KOPT-K1 (cell line): Measurements from ENCODE around the gene CENPB.

Source experiments
- H3K27ac ChIP-seq: fragments of 200-600 bp; sonication (generic); 2 replicates; pipeline ENCODE4 v1.5.1; 2016; ENCODE audit warnings: antibody characterized with exemption, mild to moderate bottlenecking, low read depth, low read length; ENCODE audit not compliant: poor library complexity, severe bottlenecking
- H3K36me3 ChIP-seq: fragments of 200-600 bp; sonication (generic); 2 replicates; pipeline ENCODE4 v1.5.1; 2017; ENCODE audit warnings: antibody characterized with exemption, mild to moderate bottlenecking, low read length, moderate library complexity; ENCODE audit not compliant: insufficient read depth
- H3K9me3 ChIP-seq: fragments of 200-600 bp; sonication (generic); 2 replicates; pipeline ENCODE4 v1.5.1; 2017; ENCODE audit warnings: antibody characterized with exemption, low read length, mild to moderate bottlenecking; ENCODE audit not compliant: insufficient read depth, poor library complexity, severe bottlenecking

The CENPB gene

GRCh38 chr20:3741836-3742458, 44.6 kb downstream of the CENPB start:
- H3K27ac ChIP-seq: no peak overlapping the region
- H3K9me3 ChIP-seq: no peaks in the 10 kb centered on the region
- no peaks in the 10 kb centered on the region for H3K36me3 ChIP-seq

- H3K27ac ChIP-seq: no peak overlapping the region
- H3K9me3 ChIP-seq: no peaks in the 10 kb centered on the region
- H3K36me3 ChIP-seq: no peaks in the 10 kb centered on the region
These were observed 45.8 kb downstream of the CENPB start for GRCh38 chr20:3740615-3741301.

- Histone ChIP-seq H3K9me3 (no peaks in the 10 kb centered on the region), H3K27ac (no peak overlapping the region), H3K36me3 (no peaks in the 10 kb centered on the region)
These were observed 46.6 kb downstream of the CENPB start for GRCh38 chr20:3739926-3740451.

- Histone ChIP-seq H3K9me3 (no peaks in the 10 kb centered on the region), H3K27ac (no peak overlapping the region), H3K36me3 (no peaks in the 10 kb centered on the region)
These were observed 47.2 kb downstream of the CENPB start for GRCh38 chr20:3739054-3739925.

- Histone ChIP-seq H3K27ac (no peak overlapping the region), H3K36me3 (no peaks in the 10 kb centered on the region), H3K9me3 (no peaks in the 10 kb centered on the region)
These were observed 48.2 kb downstream of the CENPB start for GRCh38 chr20:3738111-3739053.

- Histone ChIP-seq H3K27ac (no peak overlapping the region), H3K9me3 (no peaks in the 10 kb centered on the region), H3K36me3 (no peaks in the 10 kb centered on the region)
These were observed 50.8 kb downstream of the CENPB start for GRCh38 chr20:3735768-3736167.

- H3K9me3 ChIP-seq: no peaks in the 10 kb centered on the region
- no peaks in the 10 kb centered on the region for H3K36me3 ChIP-seq
- H3K27ac ChIP-seq: no peak overlapping the region
These were observed 52.3 kb downstream of the CENPB start for GRCh38 chr20:3734111-3734843.
